ENCODE data around the gene NR5A1.

The NR5A1 gene

DNA sequence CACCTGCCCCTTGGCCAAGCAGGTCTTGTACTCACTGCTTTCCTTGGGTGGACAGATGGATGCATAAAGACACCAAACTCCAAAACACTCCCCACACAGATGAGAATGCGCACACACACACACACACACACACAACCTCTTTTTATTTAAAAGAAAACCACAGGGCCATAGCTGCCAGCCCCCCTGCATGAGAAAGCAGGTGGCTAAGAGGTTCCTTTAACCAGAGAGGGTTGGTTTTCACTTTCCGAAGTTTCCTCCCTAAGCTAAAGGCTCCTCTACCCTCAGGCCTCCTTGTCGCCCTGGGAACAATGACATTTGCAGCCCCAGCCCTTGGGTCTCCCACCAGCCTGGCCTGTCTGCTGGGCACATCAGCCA lies 11.1 kb downstream of the NR5A1 start:
- Histone ChIP-seq H3K27me3 (ENCODE audit: insufficient read depth, low read length) (peaks cover 16% of the 10 kb centered on the region), H3K4me3 (ENCODE audit: low read length) (no peak overlapping the region), H3K4me1 (ENCODE audit: insufficient read depth, low read length) (no peaks in the 10 kb centered on the region), H3K9ac (ENCODE audit: low read depth, low read length) (no peak overlapping the region), H3K9me3 (ENCODE audit: insufficient read depth, low read depth, low read length) (no peaks in the 10 kb centered on the region), H3K36me3 (ENCODE audit: insufficient read depth, low read depth, low read length) (no peaks in the 10 kb centered on the region), H3K27ac (ENCODE audit: low read length) (no peak overlapping the region)

DNA sequence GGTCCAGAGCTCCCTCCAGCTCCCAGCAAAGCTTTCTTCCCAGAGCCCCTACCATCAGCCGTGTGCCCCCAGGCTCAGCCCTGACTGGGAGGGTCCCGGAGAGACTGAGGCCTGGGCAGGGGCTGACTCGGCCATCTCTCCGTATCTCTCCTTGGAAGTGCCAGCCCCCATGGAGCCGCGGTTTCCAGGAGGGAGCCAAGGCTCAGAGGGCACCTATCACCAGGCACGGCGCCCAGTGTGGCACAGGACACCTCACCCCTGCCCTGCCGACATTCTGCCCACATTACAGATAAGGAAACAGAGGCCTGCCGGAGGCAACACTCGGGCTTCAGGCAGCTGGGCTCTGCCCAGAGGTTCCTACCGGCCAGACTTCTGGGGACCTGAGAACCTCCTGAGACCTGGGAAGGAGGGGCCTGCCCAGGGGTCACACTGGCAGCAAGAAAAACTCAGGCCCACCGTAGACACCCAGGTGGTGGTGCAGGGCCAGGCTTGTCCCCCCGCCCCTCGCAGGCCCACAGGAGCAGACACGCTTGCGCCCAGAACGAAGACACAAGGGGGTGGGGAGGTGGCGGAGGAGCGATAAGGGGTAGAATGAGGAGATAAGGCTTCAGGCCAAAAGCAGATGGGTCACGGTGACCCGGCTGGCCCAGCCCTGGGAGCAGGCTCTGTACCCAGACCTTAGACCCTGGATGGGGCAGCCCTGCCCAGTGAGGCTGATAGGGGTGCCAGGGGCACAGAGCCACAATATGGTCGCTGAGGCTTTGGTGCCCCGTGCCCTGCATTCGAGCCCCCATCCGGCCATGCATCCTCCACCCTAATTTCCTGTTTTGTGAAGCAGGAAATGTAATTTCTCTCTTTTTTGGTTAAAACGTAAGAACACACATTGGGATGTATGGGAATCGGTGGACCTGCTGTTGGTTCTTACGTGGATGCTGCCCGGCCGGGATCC lies 11.8 kb downstream of the NR5A1 start:
- Histone ChIP-seq H3K27ac (ENCODE audit: low read length) (no peak overlapping the region), H3K4me3 (ENCODE audit: low read length) (no peak overlapping the region), H3K9ac (ENCODE audit: low read depth, low read length) (no peak overlapping the region), H3K4me1 (ENCODE audit: insufficient read depth, low read length) (no peaks in the 10 kb centered on the region), H3K36me3 (ENCODE audit: insufficient read depth, low read depth, low read length) (no peaks in the 10 kb centered on the region), H3K9me3 (ENCODE audit: insufficient read depth, low read depth, low read length) (no peaks in the 10 kb centered on the region), H3K27me3 (ENCODE audit: insufficient read depth, low read length) (peaks cover 10% of the 10 kb centered on the region; the same call in 1 of the 2 replicates)

DNA sequence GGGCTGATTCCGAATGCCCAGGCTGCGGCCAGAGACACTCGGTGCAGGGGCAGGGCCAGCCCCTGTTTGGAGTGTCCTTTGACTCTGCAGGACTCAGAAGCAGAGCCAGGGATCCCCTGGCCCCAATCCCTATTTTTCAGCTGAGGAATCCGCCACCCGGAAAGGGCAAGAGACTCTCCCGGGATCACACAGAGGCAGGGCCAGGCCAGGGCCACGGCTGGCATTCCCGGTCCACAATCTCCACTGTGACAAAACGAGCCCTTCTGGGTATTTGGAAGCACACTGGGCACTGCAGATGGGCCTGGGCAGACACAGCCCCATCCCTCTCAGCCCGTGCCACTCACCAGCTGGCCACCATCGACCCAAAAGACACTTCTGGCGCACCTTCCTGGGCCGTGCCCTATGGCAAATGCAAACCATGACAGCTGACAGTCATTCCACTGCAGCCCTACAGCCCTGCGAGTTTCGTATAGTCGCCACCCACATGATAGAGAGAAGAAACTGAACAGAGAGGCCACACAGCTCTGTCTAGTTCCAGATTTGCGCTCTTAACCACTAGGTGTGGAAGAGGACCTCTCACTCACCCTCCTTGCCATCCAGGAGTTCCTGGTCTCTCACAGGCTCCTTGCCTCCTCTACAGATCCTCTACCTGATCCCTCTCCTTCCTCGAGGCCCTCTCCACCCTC lies 13.3 kb downstream of the NR5A1 start:
- Histone ChIP-seq H3K27ac (ENCODE audit: low read length) (no peak overlapping the region), H3K4me1 (ENCODE audit: insufficient read depth, low read length) (no peaks in the 10 kb centered on the region), H3K9ac (ENCODE audit: low read depth, low read length) (no peak overlapping the region; the same call in 1 of the 2 replicates), H3K27me3 (ENCODE audit: insufficient read depth, low read length) (no peaks in the 10 kb centered on the region), H3K36me3 (ENCODE audit: insufficient read depth, low read depth, low read length) (no peaks in the 10 kb centered on the region), H3K9me3 (ENCODE audit: insufficient read depth, low read depth, low read length) (no peaks in the 10 kb centered on the region), H3K4me3 (ENCODE audit: low read length) (no peak overlapping the region)

DNA sequence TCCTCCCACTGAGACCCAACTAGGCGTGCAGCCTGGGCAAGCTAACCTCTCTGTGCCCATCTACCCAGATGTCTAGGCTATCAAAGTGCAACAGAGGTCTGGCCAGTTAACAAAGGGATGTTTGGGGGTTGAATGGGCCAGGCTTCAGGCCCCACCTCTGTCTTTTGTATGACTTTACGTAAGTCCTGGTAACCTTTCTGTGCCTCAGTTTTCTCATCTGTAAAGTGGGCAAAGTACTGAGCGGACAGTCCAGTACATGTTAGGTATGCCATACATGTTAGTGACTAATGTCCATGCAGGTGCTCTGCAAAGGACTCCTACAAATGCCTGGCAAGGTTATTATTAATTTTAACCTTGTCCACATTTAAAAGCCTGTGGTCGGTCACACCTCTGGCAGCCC lies 14.0 kb downstream of the NR5A1 start:
- Histone ChIP-seq H3K9ac (ENCODE audit: low read depth, low read length) (no peak overlapping the region), H3K27me3 (ENCODE audit: insufficient read depth, low read length) (0 out of 2 replicates have a peak, but pooled peaks cover 1% of the 10 kb centered on the region), H3K27ac (ENCODE audit: low read length) (no peak overlapping the region), H3K4me3 (ENCODE audit: low read length) (no peak overlapping the region), H3K9me3 (ENCODE audit: insufficient read depth, low read depth, low read length) (no peaks in the 10 kb centered on the region), H3K36me3 (ENCODE audit: insufficient read depth, low read depth, low read length) (no peaks in the 10 kb centered on the region), H3K4me1 (ENCODE audit: insufficient read depth, low read length) (no peaks in the 10 kb centered on the region)

DNA sequence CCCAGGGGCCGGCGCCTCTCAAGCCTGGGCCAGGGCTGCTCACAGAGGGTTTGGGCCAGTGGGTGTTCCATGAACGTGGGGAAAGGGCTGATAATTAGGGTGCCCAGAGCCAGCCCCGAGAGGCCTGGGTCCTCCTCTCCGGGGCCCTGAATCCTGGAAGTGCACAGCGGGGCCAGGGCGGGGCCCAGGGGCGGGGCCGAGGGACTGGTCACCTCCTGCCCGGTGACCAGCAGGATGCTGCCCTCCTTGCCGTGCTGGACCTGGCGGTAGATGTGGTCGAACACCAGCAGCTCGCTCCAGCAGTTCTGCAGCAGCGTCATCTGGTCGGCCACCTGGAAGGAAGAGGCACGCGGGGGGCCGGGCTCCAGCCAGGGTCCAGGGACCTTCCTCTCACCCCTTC lies 14.4 kb downstream of the NR5A1 start:
- Histone ChIP-seq H3K4me3 (ENCODE audit: low read length) (no peak overlapping the region), H3K27me3 (ENCODE audit: insufficient read depth, low read length) (0 out of 2 replicates have a peak, but pooled peaks cover 4% of the 10 kb centered on the region), H3K4me1 (ENCODE audit: insufficient read depth, low read length) (no peaks in the 10 kb centered on the region), H3K27ac (ENCODE audit: low read length) (no peak overlapping the region), H3K36me3 (ENCODE audit: insufficient read depth, low read depth, low read length) (no peaks in the 10 kb centered on the region), H3K9ac (ENCODE audit: low read depth, low read length) (no peak overlapping the region), H3K9me3 (ENCODE audit: insufficient read depth, low read depth, low read length) (no peaks in the 10 kb centered on the region)

DNA sequence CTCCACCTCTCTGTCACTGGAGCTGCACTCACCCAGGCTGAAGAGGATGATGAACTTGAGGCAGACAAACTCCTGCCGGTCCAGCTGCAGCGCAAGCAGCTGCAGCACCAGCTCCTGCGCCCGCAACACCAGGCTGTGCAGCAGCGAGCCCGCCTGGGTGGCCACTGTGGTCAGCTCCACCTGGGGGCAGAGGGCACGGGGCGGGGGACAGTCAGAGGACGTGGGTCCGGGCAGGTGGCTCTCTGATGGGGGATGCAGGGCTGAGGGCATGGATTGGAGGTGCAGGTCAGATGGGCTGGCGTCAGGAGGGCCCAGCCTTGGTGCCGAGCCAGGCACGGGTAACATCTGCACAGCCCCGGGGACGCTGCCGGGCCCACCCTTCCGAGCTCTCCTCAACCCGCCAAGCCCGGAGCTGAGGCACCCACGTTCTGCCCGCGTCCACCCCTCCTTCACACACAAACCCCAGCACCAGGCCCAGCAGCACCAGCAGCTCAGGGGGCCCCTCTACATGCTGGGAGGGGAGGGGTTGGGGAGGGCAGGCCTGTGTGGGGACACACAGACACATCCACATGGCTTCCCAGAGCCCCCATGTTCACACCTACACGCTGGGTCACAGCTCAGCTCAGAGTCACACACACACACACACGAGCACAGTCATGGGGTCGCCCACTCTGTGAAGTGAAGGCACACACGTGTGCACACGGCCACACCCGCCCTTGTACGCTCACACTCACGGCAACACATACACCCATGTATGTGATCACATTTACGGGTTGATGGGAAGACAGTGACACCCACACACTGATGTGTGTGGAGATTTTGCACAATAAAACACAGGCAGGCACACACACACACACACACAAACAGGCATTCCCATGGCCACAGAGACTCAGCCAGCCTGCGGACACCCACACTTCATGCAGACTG lies 15.9 kb downstream of the NR5A1 start:
- H3K4me1 ChIP-seq (ENCODE audit: insufficient read depth, low read length), result peaks cover 6% of the 10 kb centered on the region; the same call in 1 of the 2 replicates
- no peak overlapping the region for H3K9ac ChIP-seq (ENCODE audit: low read depth, low read length)
- no peaks in the 10 kb centered on the region for H3K36me3 ChIP-seq (ENCODE audit: insufficient read depth, low read depth, low read length)
- peaks cover 17% of the 10 kb centered on the region; the same call in 1 of the 2 replicates for H3K27me3 ChIP-seq (ENCODE audit: insufficient read depth, low read length)
- H3K27ac ChIP-seq (ENCODE audit: low read length), result no peak overlapping the region
- no peaks in the 10 kb centered on the region for H3K9me3 ChIP-seq (ENCODE audit: insufficient read depth, low read depth, low read length)
- H3K4me3 ChIP-seq (ENCODE audit: low read length), result no peak overlapping the region

DNA sequence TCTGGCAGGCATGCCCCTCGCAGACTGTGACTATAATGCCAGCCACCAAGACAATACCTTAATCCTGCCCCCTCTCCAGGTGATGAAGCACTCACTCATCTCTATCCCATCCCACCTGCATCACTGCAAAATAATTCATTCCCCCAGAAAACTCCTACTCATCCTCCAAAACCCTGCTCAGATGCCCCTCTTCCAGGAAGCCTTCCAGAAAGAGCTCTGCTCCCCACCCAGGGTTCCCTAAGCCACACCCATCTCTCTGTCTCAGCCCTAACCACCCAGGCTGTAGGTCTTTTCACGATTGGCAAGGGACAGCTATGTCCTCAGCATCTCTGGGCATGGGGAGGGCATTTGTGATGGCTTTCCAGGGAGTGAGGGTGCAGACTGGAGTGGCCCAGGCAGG lies 17.2 kb downstream of the NR5A1 start:
- Histone ChIP-seq H3K9ac (ENCODE audit: low read depth, low read length) (no peak overlapping the region), H3K9me3 (ENCODE audit: insufficient read depth, low read depth, low read length) (no peaks in the 10 kb centered on the region), H3K4me3 (ENCODE audit: low read length) (no peak overlapping the region), H3K27me3 (ENCODE audit: insufficient read depth, low read length) (peaks cover 20% of the 10 kb centered on the region; the same call in 1 of the 2 replicates), H3K27ac (ENCODE audit: low read length) (no peak overlapping the region), H3K36me3 (ENCODE audit: insufficient read depth, low read depth, low read length) (no peaks in the 10 kb centered on the region), H3K4me1 (ENCODE audit: insufficient read depth, low read length) (peaks cover 6% of the 10 kb centered on the region; the same call in 1 of the 2 replicates)

DNA sequence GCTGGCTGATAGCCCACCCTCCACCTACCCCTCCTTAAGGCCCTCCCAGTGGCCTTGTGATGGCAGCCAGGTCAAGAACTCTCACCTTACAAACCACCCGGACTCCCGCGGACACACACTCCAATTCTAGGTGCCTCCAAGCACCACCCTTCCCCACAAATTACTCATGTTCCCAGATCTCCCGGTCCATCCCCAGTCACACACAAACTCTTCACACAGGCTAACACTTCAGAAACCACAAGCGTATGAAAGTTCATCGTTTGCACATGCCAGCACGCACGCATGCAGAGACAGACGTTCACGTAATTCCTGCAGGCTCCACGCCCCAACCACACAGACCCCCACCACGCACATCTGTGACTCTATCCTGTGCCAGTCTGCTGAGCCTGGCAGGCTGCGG lies 18.0 kb downstream of the NR5A1 start:
- H3K9ac ChIP-seq (ENCODE audit: low read depth, low read length), result no peak overlapping the region
- H3K4me1 ChIP-seq (ENCODE audit: insufficient read depth, low read length), result peaks cover 6% of the 10 kb centered on the region; the same call in 1 of the 2 replicates
- no peak overlapping the region for H3K27ac ChIP-seq (ENCODE audit: low read length)
- H3K4me3 ChIP-seq (ENCODE audit: low read length), result no peak overlapping the region
- no peaks in the 10 kb centered on the region for H3K9me3 ChIP-seq (ENCODE audit: insufficient read depth, low read depth, low read length)
- H3K27me3 ChIP-seq (ENCODE audit: insufficient read depth, low read length), result peaks cover 20% of the 10 kb centered on the region; the same call in 1 of the 2 replicates
- no peaks in the 10 kb centered on the region for H3K36me3 ChIP-seq (ENCODE audit: insufficient read depth, low read depth, low read length)

DNA sequence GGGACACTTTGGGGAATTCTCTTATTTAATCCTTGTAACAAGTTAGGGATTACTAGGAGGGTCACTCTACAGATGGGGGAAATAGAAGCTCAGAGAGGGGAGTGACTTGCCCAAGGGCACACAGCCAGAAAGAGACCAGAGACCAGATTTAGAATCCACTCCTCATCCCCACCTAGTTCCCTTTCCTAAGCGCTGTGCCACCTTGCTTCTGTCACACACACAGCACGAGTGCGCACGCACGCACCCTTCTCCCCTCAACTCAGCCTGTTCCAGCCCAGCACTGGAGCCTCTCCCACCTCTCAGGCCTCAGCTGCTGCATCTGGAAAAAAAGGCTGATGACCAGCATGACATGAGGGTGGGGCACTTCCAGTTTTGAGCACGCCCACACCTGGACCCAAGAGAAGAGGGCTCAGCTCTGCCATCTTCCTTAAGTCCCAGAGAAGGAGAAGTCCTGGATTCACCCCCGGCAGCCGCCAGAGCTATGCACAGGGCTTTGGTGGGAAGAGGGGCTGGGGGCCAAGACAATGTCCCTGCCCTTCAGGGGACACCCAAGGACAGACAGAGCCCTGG lies 18.5 kb downstream of the NR5A1 start:
- Histone ChIP-seq H3K27me3 (ENCODE audit: insufficient read depth, low read length) (peaks cover 23% of the 10 kb centered on the region), H3K36me3 (ENCODE audit: insufficient read depth, low read depth, low read length) (no peaks in the 10 kb centered on the region), H3K4me3 (ENCODE audit: low read length) (no peak overlapping the region), H3K9ac (ENCODE audit: low read depth, low read length) (no peak overlapping the region), H3K27ac (ENCODE audit: low read length) (no peak overlapping the region), H3K9me3 (ENCODE audit: insufficient read depth, low read depth, low read length) (no peaks in the 10 kb centered on the region), H3K4me1 (ENCODE audit: insufficient read depth, low read length) (peaks cover 6% of the 10 kb centered on the region; the same call in 1 of the 2 replicates)

DNA sequence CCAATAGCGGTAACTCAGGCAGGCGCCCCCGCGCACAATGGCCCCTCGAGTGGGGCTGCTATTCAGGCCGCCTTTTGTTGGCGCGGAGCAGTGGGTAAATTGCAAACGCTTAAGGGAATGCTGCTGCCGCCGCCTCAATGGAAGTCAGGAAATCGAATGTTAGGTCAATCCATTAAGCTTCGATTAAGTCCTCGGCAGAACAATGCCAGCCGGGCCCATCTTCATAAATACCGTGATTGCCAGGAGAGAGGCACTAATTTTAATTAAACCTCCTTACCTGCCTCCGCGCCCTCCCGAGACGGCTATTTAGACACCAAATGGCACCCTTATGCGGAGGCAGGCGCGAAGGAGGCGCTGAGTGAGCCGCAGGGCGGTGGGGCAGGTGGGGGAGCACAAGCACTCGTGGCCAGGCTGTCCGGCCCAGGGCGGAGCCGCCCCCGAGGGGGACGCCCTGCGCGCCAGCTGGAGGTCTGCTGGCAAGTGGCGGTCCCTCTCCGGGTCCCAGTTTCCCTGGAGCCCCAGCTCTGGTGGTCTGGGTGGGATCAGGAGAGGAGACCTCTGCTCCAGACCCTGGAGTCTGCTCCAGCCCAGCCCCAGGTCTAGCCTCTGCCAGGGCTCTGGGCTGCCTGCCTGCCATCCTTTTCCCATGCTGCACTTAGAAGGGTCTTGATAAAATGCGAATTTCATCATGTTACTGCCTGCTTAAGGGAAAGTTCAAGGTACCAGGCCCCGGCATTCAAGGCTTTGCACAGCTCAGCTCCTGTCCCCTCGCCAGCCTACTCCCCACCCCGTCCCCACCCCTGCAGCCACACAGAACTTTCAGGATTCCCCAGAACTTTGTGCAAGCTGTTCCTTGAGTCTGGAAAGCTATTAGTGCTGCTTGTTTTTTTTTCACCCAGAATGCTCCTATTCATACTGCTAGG lies 19.7 kb downstream of the NR5A1 start:
- Histone ChIP-seq H3K27me3 (ENCODE audit: insufficient read depth, low read length) (peaks cover 26% of the 10 kb centered on the region), H3K36me3 (ENCODE audit: insufficient read depth, low read depth, low read length) (no peaks in the 10 kb centered on the region), H3K4me1 (ENCODE audit: insufficient read depth, low read length) (peaks cover 6% of the 10 kb centered on the region; the same call in 1 of the 2 replicates), H3K9me3 (ENCODE audit: insufficient read depth, low read depth, low read length) (no peaks in the 10 kb centered on the region), H3K9ac (ENCODE audit: low read depth, low read length) (no peak overlapping the region), H3K27ac (ENCODE audit: low read length) (no peak overlapping the region), H3K4me3 (ENCODE audit: low read length) (peak overlapping the region; percentile 35; the same call in 1 of the 2 replicates)

Data from iPS-20b (cell line).